OCI-LY7 (cell line): ENCODE measurements around the gene RPLP2. TPM values are rescaled to one million over a fixed set of nuclear protein-coding genes. Genes with fewer than 3 reads are reported as not detected.

ENCODE experiments used
- BruUV-seq: library from RNA; stranded (reverse); fragments of 400-500 nt; replicated peaks from 2 replicates; lab custom pipeline; 2021; lab: Mats Ljungman, UMichigan
- CTCF ChIA-PET: fragments of 300-600 bp; sonication (Branson Sonifier 250); formaldehyde crosslinking; loops from one replicate; lab custom pipeline; 2022; ENCODE audit warnings: antibody characterized with exemption; ENCODE audit not compliant: unreplicated experiment; lab: Charles Lee
- POLR2A ChIA-PET: fragments of 300-600 bp; sonication (Branson Sonifier 250); formaldehyde crosslinking; loops from one replicate; lab custom pipeline; 2022; ENCODE audit warnings: antibody characterized with exemption; lab: Charles Lee
- DNase-seq: peaks from one replicate; pipeline ENCODE4 v3.0.0-alpha.2; 2015; ENCODE audit warnings: low spot score
- H2AFZ ChIP-seq: fragments of 200-600 bp; sonication (generic), shearing (Covaris generic); 2 replicates; pipeline ENCODE4 v1.6.1; 2014; ENCODE audit warnings: mild to moderate bottlenecking, antibody characterized with exemption, low read length, moderate library complexity
- H3K27ac ChIP-seq: fragments of 200-600 bp; sonication (generic); 2 replicates; pipeline ENCODE4 v1.5.1; 2014; ENCODE audit warnings: mixed run types, low read depth, mild to moderate bottlenecking, moderate library complexity, low read length, inconsistent platforms; ENCODE audit not compliant: poor library complexity, severe bottlenecking
- H3K36me3 ChIP-seq: fragments of 200-600 bp; sonication (generic); 2 replicates; pipeline ENCODE4 v1.6.1; 2014; ENCODE audit warnings: mild to moderate bottlenecking, antibody characterized with exemption, low read length, moderate library complexity, mixed read lengths; ENCODE audit not compliant: insufficient read depth
- H3K4me1 ChIP-seq: fragments of 200-600 bp; sonication (generic); 2 replicates; pipeline ENCODE4 v1.5.1; 2014; ENCODE audit warnings: mild to moderate bottlenecking, low read length; ENCODE audit not compliant: insufficient read depth, poor library complexity, severe bottlenecking
- H3K4me2 ChIP-seq: fragments of 200-600 bp; sonication (generic); 2 replicates; pipeline ENCODE4 v1.6.1; 2014; ENCODE audit warnings: mild to moderate bottlenecking, low read length
- H3K4me3 ChIP-seq: fragments of 200-600 bp; sonication (generic); 2 replicates; pipeline ENCODE4 v1.5.1; 2014; ENCODE audit warnings: mild to moderate bottlenecking, low read depth, low read length; ENCODE audit not compliant: poor library complexity, severe bottlenecking
- H3K79me2 ChIP-seq: fragments of 200-600 bp; sonication (generic); 2 replicates; pipeline ENCODE4 v1.6.1; 2016; ENCODE audit warnings: low read depth, mild to moderate bottlenecking, low read length, moderate library complexity, mixed read lengths; ENCODE audit not compliant: insufficient read depth
- H3K9me2 ChIP-seq: fragments of 200-600 bp; sonication (generic); 2 replicates; pipeline ENCODE4 v1.6.1; 2016; ENCODE audit warnings: mild to moderate bottlenecking, low read length, mixed read lengths; ENCODE audit not compliant: insufficient read depth
- H3K9me3 ChIP-seq: fragments of 200-600 bp; sonication (generic); 2 replicates; pipeline ENCODE4 v1.6.1; 2014; ENCODE audit warnings: mild to moderate bottlenecking, mixed run types, low read length, mixed read lengths
- H4K20me1 ChIP-seq: fragments of 200-600 bp; sonication (generic); 2 replicates; pipeline ENCODE4 v1.6.1; 2014; ENCODE audit warnings: mild to moderate bottlenecking, antibody characterized with exemption, low read length, moderate library complexity, mixed read lengths; ENCODE audit not compliant: insufficient read depth
- EZH2phosphoT487 ChIP-seq: fragments of 200-600 bp; sonication (generic); IDR thresholded peaks from 2 replicates; pipeline ENCODE4 v1.6.1; 2018; ENCODE audit warnings: low read depth, borderline replicate concordance, mild to moderate bottlenecking, mixed run types, antibody characterized with exemption, low read length, moderate library complexity, mixed read lengths
- intact Hi-C: fragments of 100-400 bp; cut with micrococcal nuclease; formaldehyde crosslinking; loops from one replicate; pipeline ENCODE4 v1.10.0; 2022; ENCODE audit not compliant: unreplicated experiment
- total RNA-seq, 2 experiments: library from RNA; depleted of rRNA in 1 of 2; stranded (reverse); fragments of >200 nt in 1 of 2; shearing (Covaris generic) in 1 of 2; gene quantifications; 2 replicates each; pipeline ENCODE4 v1.2.3, GENCODE V29; 2014 to 2022
- TF ChIP-seq, protein P1 (sequence below): fragments of 200-600 bp; sonication (generic); conservative IDR thresholded peaks from 2 replicates; pipeline ENCODE4 v1.5.1; 2014; ENCODE audit warnings: mild to moderate bottlenecking, antibody characterized with exemption, low read length, moderate library complexity, mixed read lengths

Gene RPLP2
- total RNA-seq, 2 experiments from 2014 or later: 1,564 to 3,147 TPM

DNA sequence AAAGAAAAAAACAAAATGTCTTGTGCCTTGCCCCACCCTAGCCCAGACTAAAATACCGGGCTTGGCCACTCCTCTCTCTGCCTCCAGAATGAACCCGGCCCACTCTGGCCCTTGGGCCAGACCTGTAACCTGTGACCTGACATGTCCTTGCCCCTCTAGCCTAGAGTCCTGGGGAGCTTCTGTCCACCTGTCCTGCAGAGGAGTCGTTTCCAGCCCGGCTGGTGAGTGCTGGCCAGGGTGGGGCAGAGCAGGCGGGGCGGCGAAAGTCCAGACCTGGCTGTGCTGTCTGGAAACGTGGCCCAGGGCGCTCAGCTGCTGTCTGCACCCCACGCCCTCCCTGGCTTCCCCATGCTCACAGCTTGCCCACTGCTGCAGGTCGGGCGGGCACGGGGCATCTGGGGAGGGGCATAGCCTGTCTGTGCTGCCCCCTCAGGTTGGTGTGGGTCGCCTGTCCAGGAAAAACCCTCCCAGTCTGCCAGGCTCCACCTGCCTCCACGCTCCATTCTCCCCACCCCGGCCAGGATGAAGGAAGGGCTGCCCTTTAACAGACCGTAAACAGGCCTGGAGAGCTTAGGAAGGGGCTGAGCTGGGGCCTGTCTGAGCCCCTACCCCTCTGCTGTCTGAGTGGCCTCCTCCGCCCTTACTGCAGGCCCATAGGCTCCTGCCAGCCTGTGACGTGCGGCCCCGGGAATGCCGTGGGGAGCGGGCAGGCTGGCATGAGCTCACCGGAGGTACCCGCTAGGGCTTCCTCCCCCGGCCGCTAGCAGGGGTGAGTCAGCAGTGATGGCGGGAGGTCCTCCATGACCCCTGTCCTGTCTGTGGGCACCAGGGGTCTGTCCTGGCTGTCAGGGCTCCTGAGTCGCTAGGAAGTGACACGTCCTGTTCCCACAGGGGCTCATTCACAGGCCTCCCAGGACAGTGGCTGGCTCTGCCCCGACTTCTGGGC is 24.9 kb downstream of the RPLP2 start:
- intact Hi-C loops: no loop called here
- H3K79me2 ChIP-seq: no peaks in the 10 kb centered on the region
- no peak overlapping the region for H3K4me2 ChIP-seq
- ChIA-PET CTCF (no interaction called here), POLR2A (no interaction called here)
- no peaks in the 10 kb centered on the region for H3K9me3 ChIP-seq
- no peaks in the 10 kb centered on the region for H3K9me2 ChIP-seq
- no peak overlapping the region for H2AFZ ChIP-seq
- DNase-seq: no peak
- TF ChIP-seq, protein P1, sequence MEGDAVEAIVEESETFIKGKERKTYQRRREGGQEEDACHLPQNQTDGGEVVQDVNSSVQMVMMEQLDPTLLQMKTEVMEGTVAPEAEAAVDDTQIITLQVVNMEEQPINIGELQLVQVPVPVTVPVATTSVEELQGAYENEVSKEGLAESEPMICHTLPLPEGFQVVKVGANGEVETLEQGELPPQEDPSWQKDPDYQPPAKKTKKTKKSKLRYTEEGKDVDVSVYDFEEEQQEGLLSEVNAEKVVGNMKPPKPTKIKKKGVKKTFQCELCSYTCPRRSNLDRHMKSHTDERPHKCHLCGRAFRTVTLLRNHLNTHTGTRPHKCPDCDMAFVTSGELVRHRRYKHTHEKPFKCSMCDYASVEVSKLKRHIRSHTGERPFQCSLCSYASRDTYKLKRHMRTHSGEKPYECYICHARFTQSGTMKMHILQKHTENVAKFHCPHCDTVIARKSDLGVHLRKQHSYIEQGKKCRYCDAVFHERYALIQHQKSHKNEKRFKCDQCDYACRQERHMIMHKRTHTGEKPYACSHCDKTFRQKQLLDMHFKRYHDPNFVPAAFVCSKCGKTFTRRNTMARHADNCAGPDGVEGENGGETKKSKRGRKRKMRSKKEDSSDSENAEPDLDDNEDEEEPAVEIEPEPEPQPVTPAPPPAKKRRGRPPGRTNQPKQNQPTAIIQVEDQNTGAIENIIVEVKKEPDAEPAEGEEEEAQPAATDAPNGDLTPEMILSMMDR: no peak
- no peak for TF ChIP-seq EZH2phosphoT487
- H3K27ac ChIP-seq: no peak overlapping the region
- H3K4me3 ChIP-seq: no peak overlapping the region
- 0 out of 2 replicates have a peak, but pooled peaks cover 3% of the 10 kb centered on the region for H4K20me1 ChIP-seq
- no TSS peak for BruUV-seq
- peaks cover 12% of the 10 kb centered on the region for H3K4me1 ChIP-seq
- peaks cover 21% of the 10 kb centered on the region for H3K36me3 ChIP-seq

- Histone ChIP-seq H4K20me1 (peaks cover 11% of the 10 kb centered on the region; the same call in 1 of the 2 replicates), H3K79me2 (peaks cover 8% of the 10 kb centered on the region; the same call in 1 of the 2 replicates), H3K4me1 (peaks cover 7% of the 10 kb centered on the region), H2AFZ (no peak overlapping the region), H3K27ac (no peak overlapping the region), H3K4me3 (no peak overlapping the region), H3K4me2 (no peak overlapping the region), H3K36me3 (peaks cover 33% of the 10 kb centered on the region), H3K9me3 (no peaks in the 10 kb centered on the region), H3K9me2 (no peaks in the 10 kb centered on the region)
- no TSS peak for BruUV-seq
- DNase-seq: no peak
- intact Hi-C loops: no loop called here
- TF ChIP-seq, protein P1: no peak
- no peak for TF ChIP-seq EZH2phosphoT487
- CTCF ChIA-PET: no interaction called here
- POLR2A ChIA-PET: no interaction called here
These were observed 26.5 kb downstream of the RPLP2 start for GRCh38 chr11:836274-836673.

- no peaks in the 10 kb centered on the region for H3K9me2 ChIP-seq
- peaks cover 12% of the 10 kb centered on the region; the same call in 1 of the 2 replicates for H4K20me1 ChIP-seq
- no peak for DNase-seq
- H3K36me3 ChIP-seq: peaks cover 33% of the 10 kb centered on the region
- BruUV-seq: no TSS peak
- TF ChIP-seq, protein P1: no peak
- no peak for TF ChIP-seq EZH2phosphoT487
- no peak overlapping the region for H3K27ac ChIP-seq
- peaks cover 10% of the 10 kb centered on the region for H3K4me1 ChIP-seq
- H3K4me2 ChIP-seq: no peak overlapping the region
- H3K4me3 ChIP-seq: no peak overlapping the region
- intact Hi-C loops: no loop called here
- peaks cover 12% of the 10 kb centered on the region for H3K79me2 ChIP-seq
- H3K9me3 ChIP-seq: no peaks in the 10 kb centered on the region
- ChIA-PET POLR2A (no interaction called here), CTCF (no interaction called here)
- no peak overlapping the region for H2AFZ ChIP-seq
These were observed 26.9 kb downstream of the RPLP2 start for GRCh38 chr11:836700-837099.
